Neural crest cell (in vitro differentiated cells): ENCODE results near the gene MPIG6B. TPM values are rescaled to one million over a fixed set of nuclear protein-coding genes. Genes with fewer than 3 reads are reported as not detected.

Source experiments
- DNase-seq: peaks from one replicate; pipeline ENCODE4 v3.0.0; 2021; ENCODE audit warnings: low read depth, mixed read lengths, low spot score
- H3K27ac Mint-ChIP-seq: one replicate; pipeline ENCODE4 v1.8.0; 2021; ENCODE audit warnings: mild to moderate bottlenecking, mixed read lengths; ENCODE audit not compliant: unreplicated experiment
- H3K27me3 Mint-ChIP-seq: 2 replicates; pipeline ENCODE4 v1.8.0; 2021; ENCODE audit warnings: low read depth, mild to moderate bottlenecking, mixed read lengths
- H3K36me3 Mint-ChIP-seq: 2 replicates; pipeline ENCODE4 v1.8.0; 2021; ENCODE audit warnings: low read depth, mild to moderate bottlenecking, mixed read lengths
- H3K4me1 Mint-ChIP-seq: 2 replicates; pipeline ENCODE4 v1.8.0; 2021; ENCODE audit warnings: mixed read lengths
- H3K4me3 Mint-ChIP-seq: one replicate; pipeline ENCODE4 v1.8.0; 2021; ENCODE audit warnings: mild to moderate bottlenecking, mixed read lengths
- H3K9me3 Mint-ChIP-seq: 2 replicates; pipeline ENCODE4 v1.8.0; 2021; ENCODE audit warnings: mixed read lengths
- CTCF ChIP-seq: fragments of 200-600 bp; sonication (generic); conservative IDR thresholded peaks from 2 replicates; pipeline ENCODE4 v1.5.0; 2021; ENCODE audit warnings: antibody characterized with exemption, mild to moderate bottlenecking
- total RNA-seq: library from RNA; stranded (reverse); gene quantifications from 2 replicates; pipeline ENCODE4 v1.2.1, GENCODE V29; 2021

MPIG6B gene
- total RNA-seq, 1 donor from 2014 or later = not detected

- H3K27ac Mint-ChIP-seq = peak overlapping the region; percentile 96
- H3K4me1 Mint-ChIP-seq = peaks cover 27% of the 10 kb centered on the region
- no peak for TF ChIP-seq CTCF
- H3K9me3 Mint-ChIP-seq = no peaks in the 10 kb centered on the region
- no peaks in the 10 kb centered on the region for H3K27me3 Mint-ChIP-seq
- H3K4me3 Mint-ChIP-seq = peak overlapping the region; percentile 36
- DNase-seq = no peak
- H3K36me3 Mint-ChIP-seq = no peaks in the 10 kb centered on the region
Observed at GRCh38 chr6:31713991-31714684, 9.0 kb upstream of the MPIG6B start.

DNA sequence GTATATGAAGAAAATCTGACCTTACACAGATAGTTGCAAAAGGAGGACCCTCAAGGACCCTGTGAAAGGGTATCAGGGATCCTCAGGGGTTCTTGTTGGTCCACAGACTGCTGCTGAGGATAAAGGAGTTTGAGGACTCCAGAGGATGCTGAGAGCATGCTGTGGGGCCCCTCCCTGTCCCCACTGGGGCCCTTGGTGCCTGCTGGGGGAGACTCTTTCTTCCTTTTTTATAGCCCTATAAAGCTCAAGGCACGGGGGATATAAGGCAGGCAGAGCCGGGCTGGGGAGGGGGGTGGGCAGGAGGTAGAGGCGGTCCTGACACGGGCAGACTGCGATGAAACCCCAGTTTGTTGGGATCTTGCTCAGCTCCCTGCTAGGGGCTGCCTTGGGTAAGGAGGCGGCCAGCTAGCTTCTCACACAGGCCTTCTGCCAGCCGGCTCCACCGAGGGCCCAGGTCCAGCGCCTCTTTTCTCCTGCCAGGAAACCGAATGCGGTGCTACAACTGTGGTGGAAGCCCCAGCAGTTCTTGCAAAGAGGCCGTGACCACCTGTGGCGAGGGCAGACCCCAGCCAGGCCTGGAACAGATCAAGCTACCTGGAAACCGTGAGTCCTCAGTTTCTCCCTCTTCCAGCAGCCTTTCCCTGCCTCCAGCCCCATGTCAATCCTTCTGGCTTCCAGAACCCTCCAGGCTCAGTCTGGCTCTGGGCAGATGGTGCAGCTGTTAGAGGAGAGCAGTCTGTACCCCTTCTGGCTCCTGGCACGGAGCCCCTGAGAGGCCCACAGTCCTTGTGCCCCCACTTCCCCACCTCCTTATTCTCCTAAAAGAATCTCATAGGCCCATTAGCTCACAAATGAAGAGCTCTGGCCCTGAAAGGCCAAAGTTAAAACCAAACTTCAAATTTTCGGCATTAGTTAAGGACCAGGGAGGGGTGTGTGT is 7.9 kb upstream of the MPIG6B start, which contains the start of gene LY6G6D:
Gene LY6G6D (plus strand): TSS at position 327 of the 937 bp plus-strand sequence. CDS start 8 bp downstream, at position 335.
- no peak for TF ChIP-seq CTCF
- no peak for DNase-seq
- H3K36me3 Mint-ChIP-seq = no peaks in the 10 kb centered on the region
- peak within 1 kb of the TSS; percentile 96 for H3K27ac Mint-ChIP-seq
- no peaks in the 10 kb centered on the region for H3K27me3 Mint-ChIP-seq
- H3K4me3 Mint-ChIP-seq = peak within 1 kb of the TSS; percentile 36
- peaks cover 27% of the 10 kb centered on the region for H3K4me1 Mint-ChIP-seq
- no peaks in the 10 kb centered on the region for H3K9me3 Mint-ChIP-seq

DNA sequence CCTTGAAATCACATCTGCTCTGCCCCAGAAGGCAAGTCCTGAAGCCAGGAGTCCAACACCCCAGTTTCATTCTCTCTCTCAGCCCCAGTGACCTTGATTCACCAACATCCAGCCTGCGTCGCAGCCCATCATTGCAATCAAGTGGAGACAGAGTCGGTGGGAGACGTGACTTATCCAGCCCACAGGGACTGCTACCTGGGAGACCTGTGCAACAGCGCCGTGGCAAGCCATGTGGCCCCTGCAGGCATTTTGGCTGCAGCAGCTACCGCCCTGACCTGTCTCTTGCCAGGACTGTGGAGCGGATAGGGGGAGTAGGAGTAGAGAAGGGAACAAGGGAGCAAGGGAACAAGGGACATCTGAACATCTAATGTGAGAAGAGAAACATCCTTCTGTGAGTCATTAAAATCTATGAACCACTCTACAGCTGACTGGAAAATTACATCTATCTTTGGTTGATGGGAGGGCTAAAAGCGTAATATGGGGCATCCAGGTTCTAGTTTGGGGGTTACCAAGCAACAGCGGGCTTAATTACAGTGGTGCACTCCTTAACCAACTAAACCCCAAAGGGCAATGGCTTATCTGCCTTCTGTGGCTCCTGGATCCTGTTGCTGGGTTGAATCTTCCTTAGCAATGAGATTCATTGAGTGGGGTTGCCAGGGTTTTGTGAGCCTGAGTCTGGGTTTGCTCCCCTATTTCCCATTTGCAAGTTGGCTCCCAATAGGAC is 5.5 kb upstream of the MPIG6B start:
- peak overlapping the region; percentile 90 for H3K27ac Mint-ChIP-seq
- peaks cover 20% of the 10 kb centered on the region for H3K4me1 Mint-ChIP-seq

DNA sequence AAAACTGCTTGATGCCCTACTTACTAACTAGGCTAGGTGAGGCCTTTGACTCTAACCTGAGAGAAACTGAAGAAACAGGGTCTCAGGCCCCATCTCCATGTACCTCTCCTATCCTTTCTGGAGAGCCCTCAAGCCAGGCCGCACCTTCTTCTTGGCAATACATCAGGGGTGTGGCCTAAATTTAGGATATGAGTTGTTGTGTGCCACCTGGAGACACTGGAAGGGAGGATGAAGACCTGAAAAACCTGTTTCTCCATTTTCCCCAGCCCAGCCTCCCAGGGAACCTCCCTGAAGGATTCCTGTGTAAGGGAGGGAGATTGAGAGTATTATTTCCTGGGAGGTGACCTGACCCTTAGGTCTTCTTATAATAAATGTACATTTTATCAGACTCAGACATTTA is 4.9 kb upstream of the MPIG6B start:
- H3K27me3 Mint-ChIP-seq = peaks cover 3% of the 10 kb centered on the region
- H3K4me1 Mint-ChIP-seq = peaks cover 14% of the 10 kb centered on the region
- H3K4me3 Mint-ChIP-seq = no peak overlapping the region
- H3K9me3 Mint-ChIP-seq = no peaks in the 10 kb centered on the region
- no peak for TF ChIP-seq CTCF
- H3K27ac Mint-ChIP-seq = no peak overlapping the region
- no peak for DNase-seq
- peaks cover 3% of the 10 kb centered on the region for H3K36me3 Mint-ChIP-seq

More for the DNA sequence above, 5.5 kb upstream of the MPIG6B start:
- TF ChIP-seq CTCF = no peak
- Mint-ChIP-seq H3K9me3 (no peaks in the 10 kb centered on the region), H3K27me3 (peaks cover 3% of the 10 kb centered on the region), H3K4me3 (no peak overlapping the region), H3K36me3 (peaks cover 3% of the 10 kb centered on the region)
- no peak for DNase-seq

GRCh38 chr6:31719001-31719400 is 4.2 kb upstream of the MPIG6B start:
- no peaks in the 10 kb centered on the region for H3K9me3 Mint-ChIP-seq
- H3K4me1 Mint-ChIP-seq = peaks cover 6% of the 10 kb centered on the region
- DNase-seq = no peak
- no peak overlapping the region for H3K4me3 Mint-ChIP-seq
- peaks cover 3% of the 10 kb centered on the region for H3K27me3 Mint-ChIP-seq
- H3K36me3 Mint-ChIP-seq = peaks cover 3% of the 10 kb centered on the region
- no peak for TF ChIP-seq CTCF
- no peak overlapping the region for H3K27ac Mint-ChIP-seq
